ENCODE results near the gene VWA2.

The VWA2 gene

GRCh38 chr10:114334301-114334700, 95.2 kb downstream of the VWA2 start:
- POLR2A ChIA-PET: no interaction called here
- no peak for DNase-seq (ENCODE audit: extremely low spot score)
- no peak for TF ChIP-seq CTCF (IDR thresholded peaks at IDR 0.05; ENCODE audit: control extremely low read depth, extremely low read depth, low read depth, missing control alignments)
- CTCF ChIA-PET: interaction anchor here (2.4 kb wide), 1 partner anchor 10 kb away, joined by 6 read pairs; no protein-coding TSS in a partner anchor

GRCh38 chr10:114335614-114336013, 96.6 kb downstream of the VWA2 start:
- no peak for DNase-seq (ENCODE audit: extremely low spot score)
- POLR2A ChIA-PET: no interaction called here
- no peak for TF ChIP-seq CTCF (IDR thresholded peaks at IDR 0.05; ENCODE audit: control extremely low read depth, extremely low read depth, low read depth, missing control alignments)
- CTCF ChIA-PET: interaction anchor here (2.5 kb wide), 1 partner anchor 32 kb away, joined by 10 read pairs; no protein-coding TSS in a partner anchor

DNA sequence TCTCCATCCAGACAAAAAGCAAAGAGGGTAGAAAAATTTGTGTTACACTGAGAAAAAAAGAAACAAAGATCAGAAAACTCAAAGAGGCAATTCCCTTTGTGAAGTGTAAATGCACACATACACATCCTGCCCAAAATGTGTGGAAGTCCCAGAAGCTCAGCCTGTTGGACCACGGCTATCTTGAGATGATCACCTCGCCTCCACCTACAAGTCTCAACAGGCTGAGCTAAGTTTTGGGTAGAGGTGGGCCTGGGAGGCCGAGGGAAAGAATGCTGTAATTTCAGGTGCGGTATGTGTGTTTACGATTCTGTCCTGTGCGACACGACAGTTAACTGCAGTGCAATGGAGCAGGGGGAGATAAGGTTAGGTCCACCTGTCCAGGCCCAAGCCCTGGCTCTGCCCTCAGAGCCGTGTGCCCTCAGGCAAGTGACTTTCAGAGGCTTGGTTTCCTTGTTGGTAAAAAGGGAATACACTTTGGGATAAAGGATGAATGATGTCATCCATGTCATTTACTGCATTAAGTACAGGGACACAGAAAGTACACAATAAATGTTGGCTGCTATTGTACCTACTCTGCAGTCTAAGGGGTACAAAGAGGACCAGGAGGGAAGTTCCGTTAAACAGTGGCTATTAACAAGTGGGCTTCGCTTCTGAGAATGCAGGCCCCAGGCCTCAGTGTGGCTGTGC, 97.9 kb downstream of the VWA2 start:
- CTCF ChIA-PET: interaction anchor here (1.0 to 2.5 kb wide), 3 partner anchors 9 to 50 kb away, joined by 3 to 10 read pairs (median 3); no protein-coding TSS in a partner anchor
- POLR2A ChIA-PET: no interaction called here
- no peak for TF ChIP-seq CTCF (IDR thresholded peaks at IDR 0.05; ENCODE audit: control extremely low read depth, extremely low read depth, low read depth, missing control alignments)
- no peak for DNase-seq (ENCODE audit: extremely low spot score)

GRCh38 chr10:114337510-114338462, 98.7 kb downstream of the VWA2 start:
- TF ChIP-seq CTCF (IDR thresholded peaks at IDR 0.05; ENCODE audit: control extremely low read depth, extremely low read depth, low read depth, missing control alignments): no peak
- ChIA-PET POLR2A (no interaction called here), CTCF (interaction anchor here (1.0 to 2.5 kb wide), 3 partner anchors 10 to 50 kb away, joined by 3 to 10 read pairs (median 3); no protein-coding TSS in a partner anchor)
- DNase-seq (ENCODE audit: extremely low spot score): peak; percentile 39

DNA sequence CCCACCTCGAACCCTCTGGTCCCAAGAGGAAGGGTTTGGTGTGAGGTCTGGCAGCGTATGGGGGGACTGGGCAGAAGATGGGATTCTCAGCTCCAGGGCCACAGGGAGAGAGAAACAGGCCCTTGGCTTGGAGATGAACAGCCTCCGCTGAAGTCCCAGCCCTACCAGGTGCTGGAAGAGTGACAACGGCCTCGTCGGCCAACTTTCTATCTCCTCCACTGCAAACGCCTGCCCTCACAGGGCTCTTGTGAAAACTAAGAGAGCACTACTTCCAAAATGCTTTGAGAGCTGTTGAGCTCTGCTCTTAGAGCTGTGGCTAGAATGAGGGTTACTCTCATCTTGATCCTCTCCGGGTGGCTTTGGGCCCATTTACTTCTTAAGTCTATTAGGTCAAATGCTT, 101.8 kb downstream of the VWA2 start:
- no peak for DNase-seq (ENCODE audit: extremely low spot score)
- ChIA-PET CTCF (interaction anchor here (1.9 to 2.4 kb wide), 3 partner anchors 14 to 62 kb away, joined by 7 to 9 read pairs (median 8); no protein-coding TSS in a partner anchor), POLR2A (no interaction called here)
- no peak for TF ChIP-seq CTCF (IDR thresholded peaks at IDR 0.05; ENCODE audit: control extremely low read depth, extremely low read depth, low read depth, missing control alignments)
